SIG-M5 treated with dmso at 0.1 percent for 504 hours (cell line): Measurements from ENCODE around the gene ACOXL.

Experiments
- DNase-seq: peaks from one replicate; lab custom pipeline; 2025; ENCODE audit not compliant: unreplicated experiment; lab: John Stamatoyannopoulos, UW

Gene ACOXL

GRCh38 chr2:110997331-110998045 lies 265.1 kb downstream of the ACOXL start:
- DNase-seq = no peak

GRCh38 chr2:110998311-110998710 lies 265.9 kb downstream of the ACOXL start:
- DNase-seq = no peak

- no peak for DNase-seq
These were observed 267.3 kb downstream of the ACOXL start for GRCh38 chr2:110999626-111000025.

GRCh38 chr2:111005307-111005706 lies 272.9 kb downstream of the ACOXL start:
- no peak for DNase-seq

GRCh38 chr2:111005821-111006220 lies 273.4 kb downstream of the ACOXL start:
- no peak for DNase-seq

- no peak for DNase-seq
These were observed 275.6 kb downstream of the ACOXL start for GRCh38 chr2:111007757-111008688.

GRCh38 chr2:111011218-111011617 lies 278.8 kb downstream of the ACOXL start:
- no peak for DNase-seq

- DNase-seq = no peak
These were observed 283.1 kb downstream of the ACOXL start for GRCh38 chr2:111015283-111015995.

- peak; percentile 63 for DNase-seq
These were observed 284.8 kb downstream of the ACOXL start for GRCh38 chr2:111017034-111017622.

- no peak for DNase-seq
These were observed 285.5 kb downstream of the ACOXL start for GRCh38 chr2:111017909-111018308.

GRCh38 chr2:111019381-111019780 lies 287.0 kb downstream of the ACOXL start:
- DNase-seq = no peak

- DNase-seq = peak; percentile 93
These were observed 290.3 kb downstream of the ACOXL start for GRCh38 chr2:111022633-111023032.

- no peak for DNase-seq
These were observed 292.1 kb downstream of the ACOXL start for GRCh38 chr2:111024496-111024895.

GRCh38 chr2:111025288-111025687 lies 292.9 kb downstream of the ACOXL start:
- no peak for DNase-seq

GRCh38 chr2:111028720-111029119 lies 296.3 kb downstream of the ACOXL start:
- peak; percentile 30 for DNase-seq

- peak; percentile 80 for DNase-seq
These were observed 297.0 kb downstream of the ACOXL start for GRCh38 chr2:111029181-111029927.

GRCh38 chr2:111030260-111030891 lies 298.0 kb downstream of the ACOXL start:
- DNase-seq = peak; percentile 58

- DNase-seq = no peak
These were observed 298.6 kb downstream of the ACOXL start for GRCh38 chr2:111030945-111031344.

GRCh38 chr2:111031546-111032478 lies 299.4 kb downstream of the ACOXL start:
- peak; percentile 56 for DNase-seq
